Measurements from ENCODE around the gene ATP8A2.
"Not testable (repeated sequence)": the region's sequence is repeated elsewhere in the genome, so short reads cannot be mapped to it uniquely, and the experiment has no call there.

The ATP8A2 gene

GRCh38 chr13:25811506-25811905 is 439.7 kb downstream of the ATP8A2 start:
- no peak for DNase-seq (ENCODE audit: low read depth)

- DNase-seq (ENCODE audit: low read depth): no peak
These were observed 444.5 kb downstream of the ATP8A2 start for GRCh38 chr13:25816239-25816638.

- DNase-seq (ENCODE audit: low read depth): no peak
These were observed 448.2 kb downstream of the ATP8A2 start for GRCh38 chr13:25819856-25820530.

GRCh38 chr13:25821776-25822175 is 450.0 kb downstream of the ATP8A2 start:
- DNase-seq (ENCODE audit: low read depth): no peak

- not testable (repeated sequence) for DNase-seq (ENCODE audit: low read depth)
These were observed 455.4 kb downstream of the ATP8A2 start for GRCh38 chr13:25827221-25827620.

- DNase-seq (ENCODE audit: low read depth): no peak
These were observed 456.2 kb downstream of the ATP8A2 start for GRCh38 chr13:25827831-25828465.

GRCh38 chr13:25833761-25834160 is 462.0 kb downstream of the ATP8A2 start:
- no peak for DNase-seq (ENCODE audit: low read depth)

- no peak for DNase-seq (ENCODE audit: low read depth)
These were observed 465.0 kb downstream of the ATP8A2 start for GRCh38 chr13:25836574-25837336.

GRCh38 chr13:25839371-25839770 is 467.6 kb downstream of the ATP8A2 start:
- no peak for DNase-seq (ENCODE audit: low read depth)

- DNase-seq (ENCODE audit: low read depth): no peak
These were observed 468.5 kb downstream of the ATP8A2 start for GRCh38 chr13:25840261-25840660.

GRCh38 chr13:25840931-25841330 is 469.2 kb downstream of the ATP8A2 start:
- no peak for DNase-seq (ENCODE audit: low read depth)

GRCh38 chr13:25843692-25844091 is 471.9 kb downstream of the ATP8A2 start:
- no peak for DNase-seq (ENCODE audit: low read depth)

- no peak for DNase-seq (ENCODE audit: low read depth)
These were observed 473.0 kb downstream of the ATP8A2 start for GRCh38 chr13:25844559-25845434.

- DNase-seq (ENCODE audit: low read depth): no peak
These were observed 474.6 kb downstream of the ATP8A2 start for GRCh38 chr13:25846222-25846984.

GRCh38 chr13:25847145-25847544 is 475.4 kb downstream of the ATP8A2 start:
- no peak for DNase-seq (ENCODE audit: low read depth)

GRCh38 chr13:25847635-25848626 is 476.2 kb downstream of the ATP8A2 start:
- no peak for DNase-seq (ENCODE audit: low read depth)

- no peak for DNase-seq (ENCODE audit: low read depth)
These were observed 477.3 kb downstream of the ATP8A2 start for GRCh38 chr13:25848812-25849745.

- no peak for DNase-seq (ENCODE audit: low read depth)
These were observed 486.1 kb downstream of the ATP8A2 start for GRCh38 chr13:25857830-25858229.

GRCh38 chr13:25859528-25859927 is 487.8 kb downstream of the ATP8A2 start:
- no peak for DNase-seq (ENCODE audit: low read depth)

Measured in stimulated activated CD8-positive, alpha-beta memory T cell treated with anti-CD3 and anti-CD28 coated beads, Interleukin-12 subunit alpha, Interleukin-12 subunit beta, amount 100 ng/mL, for 4 hours (primary cell).